Measurements from ENCODE around the gene LY86. TPM values are rescaled to one million over a fixed set of nuclear protein-coding genes. Genes with fewer than 3 reads are reported as not detected.

Gene LY86
- total and polyA plus RNA-seq, 9 of the 15 experiments (the other 6 are each of a cell fraction or from before 2014, with no cell fraction given), result 0.08 to 0.20 TPM; not detected in 7

DNA sequence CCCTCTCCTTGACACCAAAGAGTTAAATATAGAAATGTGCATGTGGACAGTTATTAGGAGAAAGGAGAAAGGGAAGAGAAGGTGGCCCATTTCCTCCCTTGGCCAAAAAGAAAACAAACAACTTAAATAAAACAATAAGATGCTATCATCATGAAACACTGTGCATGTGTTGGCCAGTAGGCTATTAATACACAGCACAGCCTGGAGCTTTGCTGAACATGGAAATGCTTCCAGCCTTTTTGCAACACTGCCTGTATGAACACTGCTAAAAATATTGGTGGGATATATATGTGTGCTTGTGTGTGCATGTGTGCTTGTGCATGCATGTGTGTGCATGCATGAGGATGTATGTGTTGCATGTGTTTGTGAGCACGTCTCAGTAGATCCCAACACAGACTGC, 100.4 kb downstream of the LY86 start:
- ATAC-seq (no peak), FAIRE-seq (no peak), DNase-seq (ENCODE audit: extremely low read depth in 1 of 4, low spot score in 3 of 4) (peak in 1 of 4 experiments; percentile 6)
- peak overlapping the region; percentile 83 for H2AFZ ChIP-seq (ENCODE audit: low read depth, low read length)
- in situ Hi-C loops (cut with MboI), result loop anchor here (25.0 kb wide), 1 partner anchor 548 kb away; no protein-coding TSS in a partner anchor
- no peaks in the 10 kb centered on the region for H3K9me1 ChIP-seq (ENCODE audit: control insufficient read depth, insufficient read depth, low read length)
- 0 out of 3 replicates have a peak overlapping the region, but pooled peaks have one; percentile 8 for H3K27ac ChIP-seq (ENCODE audit: extremely low read depth, low read depth, low read length)
- H3K36me3 ChIP-seq (ENCODE audit: control insufficient read depth, insufficient read depth, low read length), result no peaks in the 10 kb centered on the region
- no peaks in the 10 kb centered on the region; a peak in 1 of 5 replicates for H3K27me3 ChIP-seq (ENCODE audit: control insufficient read depth in 2 of 2, insufficient read depth in 2 of 2, low read length in 2 of 2)
- H3K79me2 ChIP-seq (ENCODE audit: control insufficient read depth, insufficient read depth, low read length), result peaks cover 11% of the 10 kb centered on the region; the same call in 2 of the 3 replicates
- H4K20me1 ChIP-seq (replicated peaks; ENCODE audit: control insufficient read depth, insufficient read depth, low read length), result no peaks in the 10 kb centered on the region
- peaks cover 13% of the 10 kb centered on the region for H3K9me3 ChIP-seq (replicated peaks; ENCODE audit: control insufficient read depth, insufficient read depth, low read depth, low read length)
- ChIA-PET POLR2A (interaction anchor here (1.2 kb wide), 1 partner anchor 8 kb away, joined by 4 read pairs; no protein-coding TSS in a partner anchor), CTCF (ENCODE audit: low intra/inter-chr PET ratio) (no interaction called here)
- 39% methylated on average over 1 of the region's 1 CpG for WGBS (ENCODE audit: insufficient coverage, low coverage, missing lambda C conversion rate)
- H3K4me1 ChIP-seq (replicated peaks in 1 of 2; ENCODE audit: control insufficient read depth in 2 of 2, insufficient read depth in 2 of 2, low read length in 2 of 2), result peaks cover 20 to 57% of the 10 kb centered on the region in 2 experiments
- H3K4me3 ChIP-seq, result no peak overlapping the region
- H3K9ac ChIP-seq (ENCODE audit: insufficient read depth in 1 of 2, low read depth in 2 of 2, low read length in 2 of 2), result no peak overlapping the region
- intact Hi-C loops (cut with micrococcal nuclease), result loop anchor here (10.0 kb wide), 1 partner anchor 906 kb away; the partner anchor contains the start of gene SNRNP48
- no TSS peak for BruUV-seq (replicated peaks)
- H3K4me2 ChIP-seq (ENCODE audit: insufficient read depth, low read length), result peak overlapping the region; percentile 29; the same call in 1 of the 2 replicates
- TF ChIP-seq HNRNPUL1 (IDR thresholded peaks at IDR 0.05; ENCODE audit: low read length), result no peak
- TF ChIP-seq, protein P1, sequence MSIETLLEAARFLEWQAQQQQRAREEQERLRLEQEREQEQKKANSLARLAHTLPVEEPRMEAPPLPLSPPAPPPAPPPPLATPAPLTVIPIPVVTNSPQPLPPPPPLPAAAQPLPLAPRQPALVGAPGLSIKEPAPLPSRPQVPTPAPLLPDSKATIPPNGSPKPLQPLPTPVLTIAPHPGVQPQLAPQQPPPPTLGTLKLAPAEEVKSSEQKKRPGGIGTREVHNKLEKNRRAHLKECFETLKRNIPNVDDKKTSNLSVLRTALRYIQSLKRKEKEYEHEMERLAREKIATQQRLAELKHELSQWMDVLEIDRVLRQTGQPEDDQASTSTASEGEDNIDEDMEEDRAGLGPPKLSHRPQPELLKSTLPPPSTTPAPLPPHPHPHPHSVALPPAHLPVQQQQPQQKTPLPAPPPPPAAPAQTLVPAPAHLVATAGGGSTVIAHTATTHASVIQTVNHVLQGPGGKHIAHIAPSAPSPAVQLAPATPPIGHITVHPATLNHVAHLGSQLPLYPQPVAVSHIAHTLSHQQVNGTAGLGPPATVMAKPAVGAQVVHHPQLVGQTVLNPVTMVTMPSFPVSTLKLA (conservative IDR thresholded peaks at IDR 0.05), result 0 out of 4 replicates have a peak, but pooled peaks of 1 of the 2 experiments have one; percentile 26
- TF ChIP-seq, protein P2, sequence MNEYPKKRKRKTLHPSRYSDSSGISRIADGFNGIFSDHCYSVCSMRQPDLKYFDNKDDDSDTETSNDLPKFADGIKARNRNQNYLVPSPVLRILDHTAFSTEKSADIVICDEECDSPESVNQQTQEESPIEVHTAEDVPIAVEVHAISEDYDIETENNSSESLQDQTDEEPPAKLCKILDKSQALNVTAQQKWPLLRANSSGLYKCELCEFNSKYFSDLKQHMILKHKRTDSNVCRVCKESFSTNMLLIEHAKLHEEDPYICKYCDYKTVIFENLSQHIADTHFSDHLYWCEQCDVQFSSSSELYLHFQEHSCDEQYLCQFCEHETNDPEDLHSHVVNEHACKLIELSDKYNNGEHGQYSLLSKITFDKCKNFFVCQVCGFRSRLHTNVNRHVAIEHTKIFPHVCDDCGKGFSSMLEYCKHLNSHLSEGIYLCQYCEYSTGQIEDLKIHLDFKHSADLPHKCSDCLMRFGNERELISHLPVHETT (CRISPR knock-in tag; conservative IDR thresholded peaks at IDR 0.05 in 1 of 2, IDR thresholded peaks at IDR 0.05 in 1 of 2), result peak in 1 of 2 experiments; percentile 30; a peak in 1 of 4 replicates
- peak; percentile 48; the same call in 1 of the 2 replicates for TF ChIP-seq SOX6 (IDR thresholded peaks at IDR 0.05)
- no peak for TF ChIP-seq ZNF699 (CRISPR knock-in tag; IDR thresholded peaks at IDR 0.05; ENCODE audit: insufficient replicate concordance)
